Hepatocyte (in vitro differentiated cells): Measurements from ENCODE around the gene PCID2.

Experiments
- CTCF ChIP-seq: fragments of 200-600 bp; sonication (generic); IDR thresholded peaks from 2 replicates; pipeline ENCODE4 v1.5.1; 2016; ENCODE audit warnings: antibody characterized with exemption, mild to moderate bottlenecking; ENCODE audit not compliant: poor library complexity
- EZH2 ChIP-seq: fragments of 200-600 bp; sonication (generic); IDR thresholded peaks from 2 replicates; pipeline ENCODE4 v1.6.1; 2016; ENCODE audit warnings: antibody characterized with exemption, mild to moderate bottlenecking, borderline replicate concordance
- EZH2phosphoT487 ChIP-seq: fragments of 200-600 bp; sonication (generic); IDR thresholded peaks from one replicate; pipeline ENCODE4 v1.6.1; 2018; ENCODE audit warnings: antibody characterized with exemption, mild to moderate bottlenecking, low read depth, moderate library complexity; ENCODE audit not compliant: unreplicated experiment, severe bottlenecking

- no peak for TF ChIP-seq CTCF
- TF ChIP-seq EZH2: no peak
- no peak for TF ChIP-seq EZH2phosphoT487
Observed at GRCh38 chr13:113207460-113207859, 1.0 kb downstream of the PCID2 start.
